GM21423 (cell line): ENCODE measurements around the gene URB2.

Source experiments
- ATAC-seq: cut with Tn5 transposase; IDR thresholded peaks from one replicate; pipeline ENCODE4 v1.9.1; 2021; ENCODE audit warnings: mild to moderate bottlenecking, moderate library complexity; ENCODE audit not compliant: unreplicated experiment

URB2 gene

GRCh38 chr1:229643996-229644745, 18.1 kb downstream of the URB2 start:
- peak; percentile 44 for ATAC-seq

GRCh38 chr1:229645324-229645993, 19.4 kb downstream of the URB2 start:
- ATAC-seq: no peak

- ATAC-seq: no peak
Measured at GRCh38 chr1:229648406-229648805, 22.4 kb downstream of the URB2 start.

GRCh38 chr1:229650045-229650444, 24.0 kb downstream of the URB2 start:
- ATAC-seq: no peak

GRCh38 chr1:229651546-229651945, 25.5 kb downstream of the URB2 start:
- ATAC-seq: no peak

- ATAC-seq: no peak
Measured at GRCh38 chr1:229653420-229653819, 27.4 kb downstream of the URB2 start.

GRCh38 chr1:229655781-229656180, 29.7 kb downstream of the URB2 start:
- no peak for ATAC-seq

GRCh38 chr1:229657993-229658755, 32.1 kb downstream of the URB2 start:
- no peak for ATAC-seq

GRCh38 chr1:229661022-229661877, 35.2 kb downstream of the URB2 start:
- ATAC-seq: peak; percentile 65

- no peak for ATAC-seq
Measured at GRCh38 chr1:229661897-229662296, 35.9 kb downstream of the URB2 start.

- peak; percentile 60 for ATAC-seq
Measured at GRCh38 chr1:229664133-229664689, 38.2 kb downstream of the URB2 start.

GRCh38 chr1:229665912-229666558, 40.0 kb downstream of the URB2 start:
- ATAC-seq: no peak

- no peak for ATAC-seq
Measured at GRCh38 chr1:229666585-229666984, 40.5 kb downstream of the URB2 start.

GRCh38 chr1:229669333-229669732, 43.3 kb downstream of the URB2 start:
- ATAC-seq: no peak

- ATAC-seq: no peak
Measured at GRCh38 chr1:229671310-229671709, 45.3 kb downstream of the URB2 start.

- ATAC-seq: no peak
Measured at GRCh38 chr1:229672246-229672645, 46.2 kb downstream of the URB2 start.

GRCh38 chr1:229674042-229674441, 48.0 kb downstream of the URB2 start:
- no peak for ATAC-seq

- no peak for ATAC-seq
Measured at GRCh38 chr1:229675396-229675795, 49.3 kb downstream of the URB2 start.

GRCh38 chr1:229685149-229685548, 59.1 kb downstream of the URB2 start:
- ATAC-seq: no peak

- ATAC-seq: no peak
Measured at GRCh38 chr1:229689273-229689672, 63.2 kb downstream of the URB2 start.
